H9 (cell line): ENCODE data around the gene COP1. TPM values are rescaled to one million over a fixed set of nuclear protein-coding genes. Genes with fewer than 3 reads are reported as not detected.

Experiments
- DNase-seq: peaks from one replicate; pipeline ENCODE4 v3.0.0-alpha.2; 2017
- H2AFZ ChIP-seq: one replicate; pipeline ENCODE4 v1.6.1; 2013; ENCODE audit warnings: mild to moderate bottlenecking, low read length, control low read depth, moderate library complexity
- H2AK5ac ChIP-seq: 2 replicates; pipeline ENCODE4 v1.6.1; 2013; ENCODE audit warnings: low read length, control low read depth, mixed read lengths; ENCODE audit not compliant: insufficient read length
- H2BK120ac ChIP-seq: one replicate; pipeline ENCODE4 v1.6.1; 2013; ENCODE audit warnings: low read depth, mild to moderate bottlenecking, low read length, control low read depth, inconsistent platforms; ENCODE audit not compliant: poor library complexity, severe bottlenecking
- H2BK12ac ChIP-seq: 2 replicates; pipeline ENCODE4 v1.6.1; 2013; ENCODE audit warnings: low read length, control low read depth, mixed read lengths, low read depth; ENCODE audit not compliant: insufficient read length
- H2BK15ac ChIP-seq: 2 replicates; pipeline ENCODE4 v1.6.1; 2013; ENCODE audit warnings: low read depth, low read length, control low read depth
- H2BK20ac ChIP-seq: one replicate; pipeline ENCODE4 v1.6.1; 2013; ENCODE audit warnings: low read depth, mild to moderate bottlenecking, low read length, control low read depth, inconsistent platforms; ENCODE audit not compliant: poor library complexity, severe bottlenecking
- H2BK5ac ChIP-seq: 2 replicates; pipeline ENCODE4 v1.6.1; 2013; ENCODE audit warnings: low read length, control low read depth, mixed read lengths; ENCODE audit not compliant: insufficient read length
- H3K14ac ChIP-seq: 2 replicates; pipeline ENCODE4 v1.6.1; 2013; ENCODE audit warnings: low read length, control low read depth; ENCODE audit not compliant: insufficient read depth
- H3K18ac ChIP-seq: 2 replicates; pipeline ENCODE4 v1.6.1; 2013; ENCODE audit warnings: low read depth, mild to moderate bottlenecking, mixed read lengths, low read length, control low read depth; ENCODE audit not compliant: insufficient read length
- H3K23ac ChIP-seq: 2 replicates; pipeline ENCODE4 v1.6.1; 2013; ENCODE audit warnings: low read length, control low read depth, mixed read lengths, low read depth; ENCODE audit not compliant: insufficient read length
- H3K23me2 ChIP-seq: 2 replicates; pipeline ENCODE4 v1.6.1; 2013; ENCODE audit warnings: low read depth, mild to moderate bottlenecking, mixed read lengths, low read length, control low read depth; ENCODE audit not compliant: insufficient read length, poor library complexity, severe bottlenecking
- H3K27ac ChIP-seq: 2 replicates; pipeline ENCODE4 v1.5.1; 2013; ENCODE audit warnings: low read length, control low read depth, mixed read lengths, low read depth; ENCODE audit not compliant: insufficient read length
- H3K27me3 ChIP-seq: 2 replicates; pipeline ENCODE4 v1.6.1; 2013; ENCODE audit warnings: low read length, control low read depth, inconsistent platforms; ENCODE audit not compliant: insufficient read depth
- H3K4ac ChIP-seq: 2 replicates; pipeline ENCODE4 v1.6.1; 2013; ENCODE audit warnings: low read depth, mild to moderate bottlenecking, control low read depth, inconsistent platforms, low read length, moderate library complexity
- H3K4me1 ChIP-seq: 2 replicates; pipeline ENCODE4 v1.6.1; 2013; ENCODE audit warnings: low read length, control low read depth, inconsistent platforms; ENCODE audit not compliant: insufficient read depth
- H3K4me2 ChIP-seq: 2 replicates; pipeline ENCODE4 v1.6.1; 2013; ENCODE audit warnings: low read length, control low read depth, mixed read lengths; ENCODE audit not compliant: insufficient read length, insufficient read depth
- H3K56ac ChIP-seq: 2 replicates; pipeline ENCODE4 v1.6.1; 2013; ENCODE audit warnings: low read depth, mild to moderate bottlenecking, mixed read lengths, low read length, control low read depth; ENCODE audit not compliant: insufficient read length
- H3K79me1 ChIP-seq: 2 replicates; pipeline ENCODE4 v1.6.1; 2013; ENCODE audit warnings: low read depth, mild to moderate bottlenecking, moderate library complexity, low read length, control low read depth, inconsistent platforms; ENCODE audit not compliant: insufficient read depth, poor library complexity, severe bottlenecking
- H3K79me2 ChIP-seq: 2 replicates; pipeline ENCODE4 v1.6.1; 2013; ENCODE audit warnings: low read length, control low read depth, inconsistent platforms; ENCODE audit not compliant: insufficient read depth
- H3K9ac ChIP-seq: 2 replicates; pipeline ENCODE4 v1.6.1; 2013; ENCODE audit warnings: low read length, control low read depth, mixed read lengths; ENCODE audit not compliant: insufficient read length; ENCODE audit errors: extremely low read depth
- H3K9me3 ChIP-seq: one replicate; pipeline ENCODE4 v1.6.1; 2013; ENCODE audit warnings: low read depth, low read length, inconsistent platforms; ENCODE audit not compliant: control insufficient read depth
- H3T11ph ChIP-seq: one replicate; pipeline ENCODE4 v1.6.1; 2013; ENCODE audit warnings: mild to moderate bottlenecking, low read length, control low read depth, inconsistent platforms
- H4K20me1 ChIP-seq: one replicate; pipeline ENCODE4 v1.6.1; 2013; ENCODE audit not compliant: control insufficient read depth, insufficient read length, insufficient read depth
- H4K5ac ChIP-seq: 2 replicates; pipeline ENCODE4 v1.6.1; 2013; ENCODE audit warnings: low read depth, mild to moderate bottlenecking, mixed read lengths, low read length, control low read depth; ENCODE audit not compliant: insufficient read length
- H4K8ac ChIP-seq: replicated peaks from 2 replicates; pipeline ENCODE4 v1.6.1; 2013; ENCODE audit warnings: low read length, control low read depth, mixed read lengths, low read depth; ENCODE audit not compliant: insufficient read length
- H4K91ac ChIP-seq: 2 replicates; pipeline ENCODE4 v1.6.1; 2013; ENCODE audit warnings: low read depth, mild to moderate bottlenecking, moderate library complexity, mixed read lengths, low read length, control low read depth; ENCODE audit not compliant: insufficient read length
- H3K27ac Mint-ChIP-seq, 3 experiments: 2 replicates in 2 of 3; 3 replicates in 1 of 3; pipeline ENCODE4 v1.8.0; 2020 to 2021; ENCODE audit warnings: mixed read lengths in 3 of 3, mild to moderate bottlenecking in 1 of 3, moderate library complexity in 1 of 3
- H3K27me3 Mint-ChIP-seq: 2 replicates; pipeline ENCODE4 v1.8.0; 2021; ENCODE audit warnings: low read depth, mild to moderate bottlenecking, moderate library complexity, mixed read lengths
- H3K36me3 Mint-ChIP-seq, 3 experiments: 2 replicates in 2 of 3; 3 replicates in 1 of 3; pipeline ENCODE4 v1.8.0; 2020 to 2021; ENCODE audit warnings: low read depth in 3 of 3, mixed read lengths in 3 of 3; ENCODE audit not compliant: insufficient read depth in 1 of 3
- H3K4me1 Mint-ChIP-seq, 2 experiments: 2 replicates each; pipeline ENCODE4 v1.8.0; 2020; ENCODE audit warnings: mixed read lengths in 2 of 2
- H3K4me3 Mint-ChIP-seq, 2 experiments: 2 replicates in 1 of 2; 3 replicates in 1 of 2; pipeline ENCODE4 v1.8.0; 2020 to 2021; ENCODE audit warnings: mild to moderate bottlenecking in 2 of 2, mixed read lengths in 2 of 2, moderate library complexity in 1 of 2
- H3K9me3 Mint-ChIP-seq, 2 experiments: 2 replicates in 1 of 2; 3 replicates in 1 of 2; pipeline ENCODE4 v1.8.0; 2020; ENCODE audit warnings: mild to moderate bottlenecking in 2 of 2, mixed read lengths in 2 of 2, moderate library complexity in 1 of 2
- CTCF ChIP-seq: fragments of 200-600 bp; sonication (generic); conservative IDR thresholded peaks from 3 replicates; pipeline ENCODE4 v1.8.0; 2021; ENCODE audit warnings: antibody characterized with exemption, mild to moderate bottlenecking
- WGBS: extraction: QIAGEN DNeasy Blood & Tissue Kit; methylation state at CpG from one replicate; pipeline ENCODE4 v1.1.7; 2013; ENCODE audit warnings: missing lambda C conversion rate, low lambda C conversion rate, mixed read lengths; ENCODE audit not compliant: insufficient read length; ENCODE audit errors: extremely low coverage; 5-methylcytosine and 5-hydroxymethylcytosine counted together
- total RNA-seq: library from RNA; stranded (reverse); gene quantifications from 2 replicates; pipeline ENCODE4 v1.2.1, GENCODE V29; 2021

Gene COP1
- total RNA-seq, 1 experiment from 2014 or later: 41.3 TPM

- Histone ChIP-seq H2BK5ac (no peak overlapping the region), H3K9ac (no peak overlapping the region), H2AK5ac (no peak overlapping the region), H3K4me1 (peaks cover 3% of the 10 kb centered on the region; the same call in 1 of the 2 replicates), H3K27me3 (no peaks in the 10 kb centered on the region), H2AFZ (no peak overlapping the region), H4K8ac (no peak overlapping the region), H4K91ac (no peak overlapping the region), H3K23me2 (no peaks in the 10 kb centered on the region), H4K5ac (no peak overlapping the region), H2BK20ac (no peak overlapping the region), H2BK12ac (no peak overlapping the region), H2BK120ac (no peak overlapping the region), H3T11ph (no peak overlapping the region), H3K18ac (no peak overlapping the region), H3K56ac (no peak overlapping the region), H3K79me2 (peaks cover 17% of the 10 kb centered on the region), H3K23ac (no peak overlapping the region), H3K27ac (no peak overlapping the region), H3K4me2 (no peak overlapping the region), H3K14ac (no peak overlapping the region), H3K79me1 (peaks cover 3% of the 10 kb centered on the region), H3K4ac (no peak overlapping the region), H3K9me3 (no peaks in the 10 kb centered on the region), H2BK15ac (no peak overlapping the region), H4K20me1 (no peaks in the 10 kb centered on the region)
- no peak for DNase-seq
- no peak for TF ChIP-seq CTCF
- Mint-ChIP-seq H3K27ac (peak overlapping the region; percentile 3 to 58 (median 25); a peak in 3 of 7 replicates), H3K4me3 (no peak overlapping the region; a peak in 1 of 5 replicates), H3K9me3 (no peaks in the 10 kb centered on the region; a peak in 1 of 5 replicates), H3K4me1 (peaks cover 45 to 51% of the 10 kb centered on the region in 2 experiments), H3K36me3 (0 out of 7 replicates have a peak, but pooled peaks cover 0 to 4% (median 0%) of the 10 kb centered on the region in 3 experiments), H3K27me3 (no peaks in the 10 kb centered on the region)
- WGBS: no CpG with 5 or more reads among the region's 2 CpGs
These were observed 18.5 kb downstream of the COP1 start for GRCh38 chr1:176188604-176189003.
